AG09319 (cell line): ENCODE measurements around the gene RPL22.

Experiments used
- DNase-seq: peaks from one replicate; pipeline ENCODE4 v3.0.0-alpha.2; 2010; ENCODE audit warnings: low read depth; ENCODE audit errors: extremely low read depth
- TF ChIP-seq, protein P1 (sequence below): IDR thresholded peaks from 2 replicates; pipeline ENCODE4 v1.5.1; 2011; ENCODE audit warnings: low read depth, mild to moderate bottlenecking, inconsistent platforms, low read length, moderate library complexity

RPL22 gene

DNA sequence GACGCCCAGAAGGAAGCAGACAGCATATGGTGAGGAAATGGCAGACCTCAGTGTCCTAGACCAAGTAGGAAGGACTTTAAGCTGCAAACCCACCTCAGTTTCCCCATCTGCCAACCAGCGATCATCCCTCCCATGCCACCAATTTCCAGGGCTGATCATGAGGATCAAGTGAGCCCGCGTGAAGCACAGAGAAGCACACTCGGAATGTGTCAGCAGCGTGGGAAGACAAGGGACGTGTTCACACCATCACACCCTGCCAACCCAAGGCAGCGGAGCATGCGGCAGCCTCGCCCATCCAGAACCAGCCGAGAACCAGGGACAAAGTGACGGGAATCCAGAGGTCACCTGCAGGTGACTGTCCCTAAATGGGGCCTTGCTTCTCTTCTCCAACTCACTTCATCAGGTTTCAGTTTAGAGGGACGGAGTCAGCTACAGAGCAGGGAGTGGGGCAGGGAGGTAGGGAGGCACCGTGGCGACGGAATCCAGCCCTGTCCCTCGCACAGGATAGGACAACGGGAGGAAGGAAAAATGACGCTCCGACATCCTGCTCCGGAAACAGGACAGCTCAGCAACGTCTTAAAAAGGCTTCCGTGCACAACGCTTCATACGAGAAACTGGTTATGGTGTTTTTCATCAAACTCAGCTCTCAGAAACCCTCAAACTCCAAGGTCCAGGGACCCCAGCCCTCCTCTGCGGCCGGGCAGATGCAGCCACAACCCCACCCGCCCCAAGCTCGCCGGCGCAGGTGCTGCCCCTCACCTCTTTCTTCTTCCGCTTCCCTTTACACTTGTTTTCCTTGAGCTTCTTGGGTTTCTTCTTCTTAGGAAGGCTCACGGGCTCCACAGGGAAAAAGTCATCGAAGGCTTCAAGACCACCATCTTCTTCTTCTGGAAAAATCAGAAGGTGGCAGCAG is 31.7 kb downstream of the RPL22 start:
- no peak for DNase-seq
- TF ChIP-seq, protein P1, sequence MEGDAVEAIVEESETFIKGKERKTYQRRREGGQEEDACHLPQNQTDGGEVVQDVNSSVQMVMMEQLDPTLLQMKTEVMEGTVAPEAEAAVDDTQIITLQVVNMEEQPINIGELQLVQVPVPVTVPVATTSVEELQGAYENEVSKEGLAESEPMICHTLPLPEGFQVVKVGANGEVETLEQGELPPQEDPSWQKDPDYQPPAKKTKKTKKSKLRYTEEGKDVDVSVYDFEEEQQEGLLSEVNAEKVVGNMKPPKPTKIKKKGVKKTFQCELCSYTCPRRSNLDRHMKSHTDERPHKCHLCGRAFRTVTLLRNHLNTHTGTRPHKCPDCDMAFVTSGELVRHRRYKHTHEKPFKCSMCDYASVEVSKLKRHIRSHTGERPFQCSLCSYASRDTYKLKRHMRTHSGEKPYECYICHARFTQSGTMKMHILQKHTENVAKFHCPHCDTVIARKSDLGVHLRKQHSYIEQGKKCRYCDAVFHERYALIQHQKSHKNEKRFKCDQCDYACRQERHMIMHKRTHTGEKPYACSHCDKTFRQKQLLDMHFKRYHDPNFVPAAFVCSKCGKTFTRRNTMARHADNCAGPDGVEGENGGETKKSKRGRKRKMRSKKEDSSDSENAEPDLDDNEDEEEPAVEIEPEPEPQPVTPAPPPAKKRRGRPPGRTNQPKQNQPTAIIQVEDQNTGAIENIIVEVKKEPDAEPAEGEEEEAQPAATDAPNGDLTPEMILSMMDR: no peak

DNA sequence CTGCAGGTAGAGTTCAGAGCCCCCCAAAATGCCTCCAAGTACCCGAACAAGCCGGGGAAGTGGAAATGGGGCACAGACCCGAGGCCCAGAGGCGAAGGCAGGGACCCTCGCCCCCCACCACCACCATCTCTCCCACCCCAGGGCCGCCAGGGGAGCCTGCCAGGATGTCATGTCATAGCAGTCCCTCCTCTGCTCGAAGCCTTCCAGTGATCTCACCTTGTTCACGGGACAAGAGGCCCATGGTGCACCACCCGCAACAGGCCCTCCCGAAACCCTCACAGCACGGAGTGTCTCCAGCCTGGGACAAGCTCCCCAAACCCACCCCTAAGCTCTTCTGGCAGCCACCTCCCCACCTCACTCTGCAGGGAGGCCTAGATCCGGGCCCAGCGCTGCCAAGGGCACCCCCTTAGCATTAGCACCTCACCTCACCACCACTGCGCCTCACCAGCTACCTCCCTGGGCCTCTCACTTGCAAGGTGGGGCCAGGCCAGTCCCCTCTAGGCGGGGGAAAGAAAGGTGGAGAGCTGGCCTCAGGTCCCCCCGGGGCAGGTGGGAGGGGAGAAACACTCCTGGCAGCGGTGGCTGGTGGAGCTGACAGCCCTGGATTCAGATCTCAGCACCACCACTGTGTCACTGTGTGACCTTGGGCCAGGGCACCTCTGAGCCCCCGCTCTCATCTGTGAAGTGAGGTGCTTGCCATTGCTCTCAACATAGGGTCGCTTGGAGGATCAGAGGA is 32.6 kb downstream of the RPL22 start:
- TF ChIP-seq, protein P1: no peak
- DNase-seq: no peak

DNA sequence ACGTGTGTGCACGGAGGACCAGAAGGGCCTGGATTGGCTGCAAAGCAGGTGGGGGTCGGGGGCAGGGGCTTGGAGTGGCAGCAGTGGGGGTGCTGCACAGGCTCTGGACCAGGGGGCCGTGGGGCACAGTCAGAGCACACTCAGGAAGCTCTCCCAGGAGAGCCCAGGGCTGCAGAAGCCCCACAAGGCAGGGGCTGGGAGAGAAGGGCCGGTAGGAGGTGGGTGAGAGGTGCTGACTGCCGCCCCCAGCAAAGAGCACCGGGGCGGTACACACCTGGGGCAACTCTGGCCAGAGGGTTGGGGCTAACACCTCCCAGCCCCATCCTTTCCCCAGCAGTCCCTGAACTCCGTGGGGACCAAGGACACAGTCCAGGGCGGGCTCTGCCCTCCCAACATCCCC is 33.2 kb downstream of the RPL22 start:
- TF ChIP-seq, protein P1: no peak
- no peak for DNase-seq

GRCh38 chr1:6165441-6165985 is 33.9 kb downstream of the RPL22 start:
- no peak for DNase-seq
- TF ChIP-seq, protein P1: no peak

GRCh38 chr1:6165027-6165426 is 34.4 kb downstream of the RPL22 start:
- DNase-seq: no peak
- TF ChIP-seq, protein P1: no peak

- DNase-seq: no peak
- TF ChIP-seq, protein P1: no peak
These were observed 35.3 kb downstream of the RPL22 start for GRCh38 chr1:6163973-6164617.
